Measurements from ENCODE around the gene NTRK1. TPM values are rescaled to one million over a fixed set of nuclear protein-coding genes. Genes with fewer than 3 reads are reported as not detected.

NTRK1 gene
- total RNA-seq, 1 experiment from 2014 or later: not detected

DNA sequence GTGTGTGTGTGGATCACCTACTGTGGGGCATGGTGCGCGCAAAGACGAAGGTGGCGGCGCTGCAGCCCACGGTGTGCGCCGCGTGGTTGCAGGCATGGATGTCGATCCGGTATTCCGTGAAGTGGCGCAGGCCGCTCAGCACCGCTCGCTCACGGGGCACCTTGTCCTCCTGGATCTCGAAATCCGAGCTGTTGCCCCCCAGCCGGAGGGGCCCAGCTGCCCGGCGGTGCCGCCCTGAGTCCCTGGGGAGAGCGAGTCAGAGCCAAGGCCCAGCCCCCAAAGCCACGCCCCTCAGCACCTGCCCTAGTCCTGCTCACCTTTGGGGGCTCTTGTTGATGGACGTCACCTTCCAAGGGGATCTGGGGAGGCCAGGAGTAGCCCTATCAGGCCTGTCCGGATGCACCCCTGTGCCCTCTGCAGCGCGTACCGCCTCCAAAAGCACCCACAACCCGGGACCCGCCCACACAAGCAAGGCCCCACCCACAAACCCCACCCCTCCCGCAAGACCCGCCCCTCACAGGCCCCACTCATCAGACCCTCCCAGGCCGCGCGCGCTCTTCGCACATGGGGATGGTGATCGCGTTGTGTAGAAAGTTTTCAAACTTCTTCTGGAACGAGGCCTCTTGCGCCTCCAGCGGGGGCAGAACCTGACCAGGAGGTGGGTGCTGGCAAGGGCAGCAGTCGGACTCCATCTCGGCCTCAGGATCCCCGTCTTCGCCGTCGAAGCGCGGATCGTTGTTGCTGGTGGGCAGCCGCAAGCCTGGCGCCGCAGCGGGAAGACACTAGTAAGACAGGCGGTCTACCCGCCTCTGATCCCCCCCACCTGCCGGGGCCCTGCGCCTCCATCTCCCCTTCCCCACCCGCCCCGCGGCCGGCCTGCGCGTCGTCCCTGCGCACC, 15.4 kb upstream of the NTRK1 start:
- H3K4me1 ChIP-seq (replicated peaks; ENCODE audit: insufficient read depth): no peaks in the 10 kb centered on the region
- DNase-seq: no peak
- no peaks in the 10 kb centered on the region for H3K36me3 ChIP-seq (ENCODE audit: low read depth)
- no peak overlapping the region for H2AFZ ChIP-seq
- intact Hi-C loops (cut with micrococcal nuclease; ENCODE audit: unreplicated experiment): no loop called here
- no TSS peak for BruUV-seq (replicated peaks)
- no peaks in the 10 kb centered on the region for H3K9me3 ChIP-seq (ENCODE audit: insufficient read depth, low read depth)
- ChIA-PET POLR2A (ENCODE audit: unreplicated experiment) (no interaction called here), CTCF (interaction anchor here (0.5 kb wide), 1 partner anchor 470 kb away, joined by 5 read pairs; no protein-coding TSS in a partner anchor)
- TF ChIP-seq, protein P1, sequence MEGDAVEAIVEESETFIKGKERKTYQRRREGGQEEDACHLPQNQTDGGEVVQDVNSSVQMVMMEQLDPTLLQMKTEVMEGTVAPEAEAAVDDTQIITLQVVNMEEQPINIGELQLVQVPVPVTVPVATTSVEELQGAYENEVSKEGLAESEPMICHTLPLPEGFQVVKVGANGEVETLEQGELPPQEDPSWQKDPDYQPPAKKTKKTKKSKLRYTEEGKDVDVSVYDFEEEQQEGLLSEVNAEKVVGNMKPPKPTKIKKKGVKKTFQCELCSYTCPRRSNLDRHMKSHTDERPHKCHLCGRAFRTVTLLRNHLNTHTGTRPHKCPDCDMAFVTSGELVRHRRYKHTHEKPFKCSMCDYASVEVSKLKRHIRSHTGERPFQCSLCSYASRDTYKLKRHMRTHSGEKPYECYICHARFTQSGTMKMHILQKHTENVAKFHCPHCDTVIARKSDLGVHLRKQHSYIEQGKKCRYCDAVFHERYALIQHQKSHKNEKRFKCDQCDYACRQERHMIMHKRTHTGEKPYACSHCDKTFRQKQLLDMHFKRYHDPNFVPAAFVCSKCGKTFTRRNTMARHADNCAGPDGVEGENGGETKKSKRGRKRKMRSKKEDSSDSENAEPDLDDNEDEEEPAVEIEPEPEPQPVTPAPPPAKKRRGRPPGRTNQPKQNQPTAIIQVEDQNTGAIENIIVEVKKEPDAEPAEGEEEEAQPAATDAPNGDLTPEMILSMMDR (conservative IDR thresholded peaks at IDR 0.05): no peak
- no peak for TF ChIP-seq EZH2 (IDR thresholded peaks at IDR 0.05; ENCODE audit: low read depth)
- no peak overlapping the region for H3K4me3 ChIP-seq
- H3K79me2 ChIP-seq (ENCODE audit: low read depth): no peaks in the 10 kb centered on the region
- H3K27me3 ChIP-seq (ENCODE audit: insufficient read depth, low read depth): peaks cover 27% of the 10 kb centered on the region; the same call in 1 of the 2 replicates
- no peak overlapping the region for H3K27ac ChIP-seq
- H4K20me1 ChIP-seq (ENCODE audit: insufficient read depth): no peaks in the 10 kb centered on the region; the same call in 1 of the 2 replicates
- no peaks in the 10 kb centered on the region for H3K9me2 ChIP-seq (ENCODE audit: insufficient read depth)
- no peak overlapping the region for H3K4me2 ChIP-seq
- no peaks in the 10 kb centered on the region for H3F3A ChIP-seq (ENCODE audit: insufficient read depth, low read depth)

DNA sequence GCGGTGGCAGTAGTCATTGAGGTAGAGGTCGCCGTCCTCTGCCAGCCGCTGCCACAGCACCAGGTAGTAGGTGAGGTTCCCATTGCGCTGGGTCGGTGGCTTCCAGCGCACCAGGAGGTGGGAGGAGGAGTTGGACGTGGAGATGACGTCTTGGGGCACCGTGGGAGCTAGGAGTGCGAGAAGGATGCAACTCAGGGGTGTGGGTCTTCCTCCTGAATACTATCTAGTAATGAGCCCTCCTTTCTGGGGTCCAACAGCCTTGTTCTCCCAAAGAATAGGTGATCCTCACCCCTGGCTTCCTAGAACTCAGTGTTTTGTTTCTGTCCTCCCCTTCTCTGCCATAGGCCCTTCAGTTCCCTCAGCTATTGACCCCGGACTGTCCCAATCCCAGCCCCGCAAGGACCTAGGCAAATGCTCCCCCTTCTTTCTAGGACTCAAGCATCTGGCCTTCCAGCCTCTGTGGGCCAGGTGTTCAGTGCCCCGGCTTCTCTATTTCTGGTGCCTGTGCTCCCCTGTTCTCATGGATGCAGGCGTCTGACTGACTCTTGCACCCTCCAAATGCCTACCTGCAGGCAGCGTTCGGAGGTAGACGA, 14.6 kb upstream of the NTRK1 start:
- ChIA-PET CTCF (interaction anchor here (0.5 kb wide), 2 partner anchors 29 to 470 kb away, joined by 4 to 5 read pairs; no protein-coding TSS in a partner anchor), POLR2A (ENCODE audit: unreplicated experiment) (no interaction called here)
- peaks cover 27% of the 10 kb centered on the region; the same call in 1 of the 2 replicates for H3K27me3 ChIP-seq (ENCODE audit: insufficient read depth, low read depth)

DNA sequence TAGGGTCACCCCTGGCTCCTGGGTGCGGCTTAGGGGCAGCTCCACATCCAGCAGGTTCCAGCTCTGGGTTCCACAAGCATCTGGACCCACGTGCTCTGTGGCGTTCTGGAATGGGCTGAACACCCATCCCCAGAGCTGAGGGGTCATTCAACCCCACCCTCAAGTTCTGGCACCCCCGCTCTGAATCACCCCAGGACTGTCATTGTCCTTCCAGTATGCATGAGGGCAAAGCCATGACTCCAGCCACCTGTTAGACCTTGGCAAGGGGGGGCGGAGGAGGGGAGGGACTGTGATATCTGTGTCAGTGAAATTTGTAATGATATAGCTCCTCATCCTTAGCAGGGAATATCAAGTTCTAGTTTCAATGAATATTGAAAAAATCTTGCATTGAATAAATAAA, 14.0 kb upstream of the NTRK1 start:
- Histone ChIP-seq H3K27me3 (ENCODE audit: insufficient read depth, low read depth) (peaks cover 23% of the 10 kb centered on the region; the same call in 1 of the 2 replicates), H3K27ac (no peak overlapping the region), H4K20me1 (ENCODE audit: insufficient read depth) (no peaks in the 10 kb centered on the region; the same call in 1 of the 2 replicates), H3K36me3 (ENCODE audit: low read depth) (no peaks in the 10 kb centered on the region), H3K9me3 (ENCODE audit: insufficient read depth, low read depth) (no peaks in the 10 kb centered on the region), H3K4me1 (replicated peaks; ENCODE audit: insufficient read depth) (no peaks in the 10 kb centered on the region), H3F3A (ENCODE audit: insufficient read depth, low read depth) (no peaks in the 10 kb centered on the region), H3K4me3 (no peak overlapping the region), H3K9me2 (ENCODE audit: insufficient read depth) (no peaks in the 10 kb centered on the region), H3K79me2 (ENCODE audit: low read depth) (no peaks in the 10 kb centered on the region), H2AFZ (no peak overlapping the region), H3K4me2 (no peak overlapping the region)
- intact Hi-C loops (cut with micrococcal nuclease; ENCODE audit: unreplicated experiment): no loop called here
- BruUV-seq (replicated peaks): no TSS peak
- ChIA-PET CTCF (interaction anchor here (0.5 kb wide), 1 partner anchor 29 kb away, joined by 4 read pairs; no protein-coding TSS in a partner anchor), POLR2A (ENCODE audit: unreplicated experiment) (no interaction called here)
- DNase-seq: no peak
- TF ChIP-seq, protein P1 (conservative IDR thresholded peaks at IDR 0.05): no peak
- no peak for TF ChIP-seq EZH2 (IDR thresholded peaks at IDR 0.05; ENCODE audit: low read depth)

More for the DNA sequence above, 14.6 kb upstream of the NTRK1 start:
- no TSS peak for BruUV-seq (replicated peaks)
- H3K79me2 ChIP-seq (ENCODE audit: low read depth): no peaks in the 10 kb centered on the region
- H3K36me3 ChIP-seq (ENCODE audit: low read depth): no peaks in the 10 kb centered on the region
- no peaks in the 10 kb centered on the region for H3K9me3 ChIP-seq (ENCODE audit: insufficient read depth, low read depth)
- no peak overlapping the region for H2AFZ ChIP-seq
- H3K4me2 ChIP-seq: no peak overlapping the region
- TF ChIP-seq, protein P1 (conservative IDR thresholded peaks at IDR 0.05): no peak
- TF ChIP-seq EZH2 (IDR thresholded peaks at IDR 0.05; ENCODE audit: low read depth): no peak
- H4K20me1 ChIP-seq (ENCODE audit: insufficient read depth): no peaks in the 10 kb centered on the region; the same call in 1 of the 2 replicates
- no peak overlapping the region for H3K4me3 ChIP-seq
- intact Hi-C loops (cut with micrococcal nuclease; ENCODE audit: unreplicated experiment): no loop called here
- no peaks in the 10 kb centered on the region for H3K4me1 ChIP-seq (replicated peaks; ENCODE audit: insufficient read depth)
- H3K9me2 ChIP-seq (ENCODE audit: insufficient read depth): no peaks in the 10 kb centered on the region
- H3F3A ChIP-seq (ENCODE audit: insufficient read depth, low read depth): no peaks in the 10 kb centered on the region
- no peak overlapping the region for H3K27ac ChIP-seq
- DNase-seq: no peak

Data from PC-9 (cell line).